ENCODE data around the gene PRDX2.

DNA sequence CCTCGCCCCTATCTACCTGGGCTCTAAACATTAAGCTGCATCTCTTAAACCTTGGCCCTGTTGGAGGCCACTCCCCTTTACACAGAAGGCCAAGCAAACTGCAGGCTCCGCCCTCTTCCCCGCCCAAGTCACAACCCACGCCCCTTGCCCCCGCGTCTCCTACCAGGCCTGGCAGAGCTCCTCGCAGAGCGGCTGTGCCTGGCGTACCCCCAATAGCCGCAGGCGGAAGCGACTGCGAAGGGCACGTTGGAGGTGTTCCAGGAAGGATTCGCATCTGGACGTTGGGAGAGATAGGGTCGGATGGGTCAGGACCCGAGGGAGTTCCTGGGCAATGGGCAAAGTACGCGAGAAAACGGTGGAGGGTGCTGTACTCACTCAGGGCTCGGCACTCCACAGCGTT lies 26.9 kb upstream of the PRDX2 start:
- TF ChIP-seq EZH2 (IDR thresholded peaks at IDR 0.05; ENCODE audit: low read depth, unreplicated experiment) = no peak
- TF ChIP-seq CTCF (conservative IDR thresholded peaks at IDR 0.05; ENCODE audit: low read depth in 2 of 2) = 0 out of 4 replicates have a peak, but pooled peaks of 1 of the 2 experiments have one; percentile 6
- TF ChIP-seq EZH2phosphoT487 (IDR thresholded peaks at IDR 0.05; ENCODE audit: unreplicated experiment) = no peak
